MM.1S (cell line): ENCODE data around the gene DIP2C.
"Not testable (repeated sequence)": the region's sequence is repeated elsewhere in the genome, so short reads cannot be mapped to it uniquely, and the experiment has no call there.

Experiments used
- DNase-seq: peaks from one replicate; pipeline ENCODE4 v3.0.0-alpha.2; 2015
- H2AFZ ChIP-seq: fragments of 300-600 bp; sonication (generic); 2 replicates; pipeline ENCODE4 v1.6.0; 2016; ENCODE audit warnings: antibody characterized with exemption, low read length
- H3F3A ChIP-seq: fragments of 300-600 bp; sonication (generic); 2 replicates; pipeline ENCODE4 v1.6.1; 2016; ENCODE audit warnings: mild to moderate bottlenecking, antibody characterized with exemption, low read length, moderate library complexity, mixed read lengths; ENCODE audit not compliant: insufficient read depth
- H3K27ac ChIP-seq: fragments of 300-600 bp; sonication (generic); 2 replicates; pipeline ENCODE4 v1.5.1; 2016; ENCODE audit warnings: mild to moderate bottlenecking, low read length
- H3K27me3 ChIP-seq: fragments of 300-600 bp; sonication (generic); replicated peaks from 2 replicates; pipeline ENCODE4 v1.6.0; 2016; ENCODE audit warnings: low read length; ENCODE audit not compliant: insufficient read depth
- H3K36me3 ChIP-seq: fragments of 300-600 bp; sonication (generic); replicated peaks from 2 replicates; pipeline ENCODE4 v1.6.1; 2016; ENCODE audit warnings: mild to moderate bottlenecking, low read length, mixed read lengths; ENCODE audit not compliant: insufficient read depth
- H3K4me1 ChIP-seq: fragments of 300-600 bp; sonication (generic); 2 replicates; pipeline ENCODE4 v1.6.1; 2016; ENCODE audit warnings: low read length, mixed read lengths
- H3K4me2 ChIP-seq: fragments of 300-600 bp; sonication (generic); 2 replicates; pipeline ENCODE4 v1.6.0; 2016; ENCODE audit warnings: low read depth, low read length
- H3K4me3 ChIP-seq: fragments of 300-600 bp; sonication (generic); 2 replicates; pipeline ENCODE4 v1.5.1; 2016; ENCODE audit warnings: low read length, mixed read lengths
- H3K79me2 ChIP-seq: fragments of 300-600 bp; sonication (generic); 2 replicates; pipeline ENCODE4 v1.6.1; 2016; ENCODE audit warnings: mixed run types, low read length, mixed read lengths
- H3K9ac ChIP-seq: fragments of 300-600 bp; sonication (generic); 2 replicates; pipeline ENCODE4 v1.6.1; 2016; ENCODE audit warnings: low read length, mixed read lengths
- H3K9me2 ChIP-seq: fragments of 300-600 bp; sonication (generic); replicated peaks from 2 replicates; pipeline ENCODE4 v1.6.1; 2016; ENCODE audit warnings: mild to moderate bottlenecking, low read length, mixed read lengths; ENCODE audit not compliant: insufficient read depth
- H3K9me3 ChIP-seq: fragments of 300-600 bp; sonication (generic); replicated peaks from 2 replicates; pipeline ENCODE4 v1.6.1; 2016; ENCODE audit warnings: mild to moderate bottlenecking, low read length, mixed read lengths; ENCODE audit not compliant: insufficient read depth
- H4K20me1 ChIP-seq: fragments of 300-600 bp; sonication (generic); 2 replicates; pipeline ENCODE4 v1.6.1; 2016; ENCODE audit warnings: mild to moderate bottlenecking, low read length, moderate library complexity, mixed read lengths; ENCODE audit not compliant: insufficient read depth
- CTCF ChIP-seq: fragments of 300-600 bp; sonication (generic); IDR thresholded peaks from 2 replicates; pipeline ENCODE4 v1.5.1; 2016; ENCODE audit warnings: antibody characterized with exemption, low read length, mixed read lengths
- EZH2 ChIP-seq: fragments of 300-600 bp; sonication (generic); optimal IDR thresholded peaks from 2 replicates; pipeline ENCODE3; 2017; ENCODE audit warnings: low read depth, mild to moderate bottlenecking, antibody characterized with exemption, low read length, mixed read lengths
- EZH2phosphoT487 ChIP-seq: fragments of 300-600 bp; sonication (generic); IDR thresholded peaks from 2 replicates; pipeline ENCODE4 v1.6.1; 2018; ENCODE audit warnings: antibody characterized with exemption, low read length

DIP2C gene

GRCh38 chr10:429696-430095, 259.8 kb downstream of the DIP2C start:
- TF ChIP-seq CTCF, result no peak
- TF ChIP-seq EZH2, result no peak
- TF ChIP-seq EZH2phosphoT487, result no peak
- Histone ChIP-seq H3K4me3 (no peak overlapping the region), H2AFZ (no peak overlapping the region), H3K4me2 (no peak overlapping the region), H4K20me1 (no peaks in the 10 kb centered on the region), H3F3A (no peaks in the 10 kb centered on the region), H3K4me1 (no peaks in the 10 kb centered on the region), H3K9ac (no peak overlapping the region), H3K36me3 (no peaks in the 10 kb centered on the region), H3K9me3 (no peaks in the 10 kb centered on the region), H3K27ac (no peak overlapping the region), H3K27me3 (no peaks in the 10 kb centered on the region), H3K79me2 (no peaks in the 10 kb centered on the region), H3K9me2 (no peaks in the 10 kb centered on the region)
- DNase-seq, result no peak

- Histone ChIP-seq H3K9me2 (no peaks in the 10 kb centered on the region), H3K9me3 (no peaks in the 10 kb centered on the region), H2AFZ (no peak overlapping the region), H3K79me2 (no peaks in the 10 kb centered on the region), H3K9ac (no peak overlapping the region), H4K20me1 (no peaks in the 10 kb centered on the region), H3K27me3 (no peaks in the 10 kb centered on the region), H3K27ac (no peak overlapping the region), H3F3A (no peaks in the 10 kb centered on the region), H3K4me3 (no peak overlapping the region), H3K4me1 (no peaks in the 10 kb centered on the region), H3K4me2 (no peak overlapping the region), H3K36me3 (no peaks in the 10 kb centered on the region)
- TF ChIP-seq EZH2 (no peak), CTCF (no peak), EZH2phosphoT487 (no peak)
- no peak for DNase-seq
Measured at GRCh38 chr10:427761-428519, 261.5 kb downstream of the DIP2C start.

GRCh38 chr10:425365-425764, 264.1 kb downstream of the DIP2C start:
- H3K79me2 ChIP-seq, H3F3A ChIP-seq, H3K27ac ChIP-seq, H3K4me2 ChIP-seq, H3K9me3 ChIP-seq, H2AFZ ChIP-seq, DNase-seq, H3K36me3 ChIP-seq, H3K4me3 ChIP-seq, H3K9ac ChIP-seq, H3K27me3 ChIP-seq, H3K4me1 ChIP-seq, H4K20me1 ChIP-seq, H3K9me2 ChIP-seq: not testable (repeated sequence)

- not testable (repeated sequence) for H3K36me3 ChIP-seq, H3K4me2 ChIP-seq, DNase-seq, H3K27me3 ChIP-seq, H3K27ac ChIP-seq, H3K9me3 ChIP-seq, H2AFZ ChIP-seq, H3K79me2 ChIP-seq, H3K4me1 ChIP-seq, H3F3A ChIP-seq, H4K20me1 ChIP-seq, H3K9ac ChIP-seq, H3K4me3 ChIP-seq, H3K9me2 ChIP-seq
Measured at GRCh38 chr10:424724-425123, 264.7 kb downstream of the DIP2C start.
